HG03060 (cell line): ENCODE results near the gene CCDC167.
A peak's percentile ranks its signal among the peaks of the same experiment; 100 is the strongest.

Experiments
- ATAC-seq: cut with Tn5 transposase; IDR thresholded peaks from one replicate; pipeline ENCODE4 v1.9.1; 2021; ENCODE audit warnings: low read depth, moderate number of reproducible peaks; ENCODE audit not compliant: unreplicated experiment

CCDC167 gene

GRCh38 chr6:37435373-37435772 lies 64.3 kb downstream of the CCDC167 start:
- ATAC-seq: no peak

- peak; percentile 9 for ATAC-seq
Observed at GRCh38 chr6:37433657-37434271, 65.9 kb downstream of the CCDC167 start.
